Brain microvascular endothelial cell (primary cell): ENCODE results near the gene CRYGD.
"Not testable (repeated sequence)": the region's sequence is repeated elsewhere in the genome, so short reads cannot be mapped to it uniquely, and the experiment has no call there.

Experiments used
- DNase-seq: peaks from one replicate; pipeline ENCODE4 v3.0.0-alpha.2; 2020
- H3K27ac ChIP-seq: fragments of 250-450 bp; sonication (Bioruptor Pico); 2 replicates; pipeline ENCODE4 v1.5.1; 2020; ENCODE audit warnings: mild to moderate bottlenecking, moderate library complexity
- H3K27me3 ChIP-seq: fragments of 250-450 bp; sonication (Bioruptor Pico); replicated peaks from 2 replicates; pipeline ENCODE4 v1.5.1; 2020; ENCODE audit warnings: mild to moderate bottlenecking
- H3K36me3 ChIP-seq: fragments of 250-450 bp; sonication (Bioruptor Pico); replicated peaks from 2 replicates; pipeline ENCODE4 v1.5.1; 2020; ENCODE audit warnings: mild to moderate bottlenecking
- H3K4me3 ChIP-seq: 2 replicates; pipeline ENCODE4 v1.5.1; 2011; ENCODE audit warnings: low read depth, mild to moderate bottlenecking, control low read depth, low read length, moderate library complexity
- in situ Hi-C: cut with HindIII; loops from 2 replicates; pipeline ENCODE4 v1.10.0; 2017; ENCODE audit warnings: low sequenced_read_pairs, low pct_ligation_motif_present
- TF ChIP-seq, protein P1 (sequence below): IDR thresholded peaks from 2 replicates; pipeline ENCODE4 v1.5.1; 2011; ENCODE audit warnings: low read depth, mild to moderate bottlenecking, moderate library complexity, low read length, control low read depth, inconsistent platforms; ENCODE audit errors: missing control alignments

CRYGD gene

DNA sequence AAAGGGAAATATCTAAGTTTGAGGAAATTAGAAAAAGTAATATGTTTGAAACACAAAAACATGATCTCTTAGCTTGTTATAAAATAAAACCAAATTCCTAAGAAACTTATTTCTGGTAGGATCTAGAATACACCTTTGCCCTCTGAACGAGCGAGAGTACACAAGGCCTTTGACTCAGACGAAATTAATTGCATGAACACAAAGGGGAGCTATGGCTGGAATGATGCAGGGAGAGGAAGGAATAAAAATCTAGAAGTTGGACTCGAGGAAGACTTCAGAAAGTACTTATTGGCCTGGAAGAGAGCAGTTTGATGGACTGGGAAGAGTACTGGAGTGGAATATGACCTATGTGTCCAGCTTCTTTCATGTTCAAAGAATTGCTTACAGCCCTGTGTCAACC is 927 bp upstream of the CRYGD start:
- TF ChIP-seq, protein P1, sequence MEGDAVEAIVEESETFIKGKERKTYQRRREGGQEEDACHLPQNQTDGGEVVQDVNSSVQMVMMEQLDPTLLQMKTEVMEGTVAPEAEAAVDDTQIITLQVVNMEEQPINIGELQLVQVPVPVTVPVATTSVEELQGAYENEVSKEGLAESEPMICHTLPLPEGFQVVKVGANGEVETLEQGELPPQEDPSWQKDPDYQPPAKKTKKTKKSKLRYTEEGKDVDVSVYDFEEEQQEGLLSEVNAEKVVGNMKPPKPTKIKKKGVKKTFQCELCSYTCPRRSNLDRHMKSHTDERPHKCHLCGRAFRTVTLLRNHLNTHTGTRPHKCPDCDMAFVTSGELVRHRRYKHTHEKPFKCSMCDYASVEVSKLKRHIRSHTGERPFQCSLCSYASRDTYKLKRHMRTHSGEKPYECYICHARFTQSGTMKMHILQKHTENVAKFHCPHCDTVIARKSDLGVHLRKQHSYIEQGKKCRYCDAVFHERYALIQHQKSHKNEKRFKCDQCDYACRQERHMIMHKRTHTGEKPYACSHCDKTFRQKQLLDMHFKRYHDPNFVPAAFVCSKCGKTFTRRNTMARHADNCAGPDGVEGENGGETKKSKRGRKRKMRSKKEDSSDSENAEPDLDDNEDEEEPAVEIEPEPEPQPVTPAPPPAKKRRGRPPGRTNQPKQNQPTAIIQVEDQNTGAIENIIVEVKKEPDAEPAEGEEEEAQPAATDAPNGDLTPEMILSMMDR, result no peak
- no peak for DNase-seq
- in situ Hi-C loops, result no loop called here
- H3K36me3 ChIP-seq, result no peaks in the 10 kb centered on the region
- no peak overlapping the region for H3K4me3 ChIP-seq
- H3K27me3 ChIP-seq, result no peaks in the 10 kb centered on the region
- H3K27ac ChIP-seq, result no peak overlapping the region

DNA sequence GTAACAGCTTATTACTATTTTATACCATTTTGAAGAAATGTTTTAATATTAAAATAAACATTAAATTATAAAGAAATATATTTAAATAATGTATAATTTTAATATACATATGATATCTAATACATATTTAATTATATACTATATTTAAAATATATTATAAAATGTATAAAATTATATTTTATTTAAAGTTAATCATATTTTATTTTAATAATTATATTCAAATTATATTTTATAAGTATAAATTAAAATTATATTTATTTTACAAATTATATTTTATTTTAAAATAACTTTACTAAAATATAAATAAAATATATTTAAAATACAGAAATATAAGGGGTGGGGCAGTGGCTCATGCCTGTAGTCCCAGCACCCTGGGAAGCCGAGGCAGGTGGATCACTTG is 2.1 kb downstream of the CRYGD start:
- no peak overlapping the region for H3K4me3 ChIP-seq
- no peak for DNase-seq
- no peaks in the 10 kb centered on the region for H3K36me3 ChIP-seq
- no peaks in the 10 kb centered on the region for H3K27me3 ChIP-seq
- TF ChIP-seq, protein P1, result no peak
- in situ Hi-C loops, result no loop called here
- no peak overlapping the region for H3K27ac ChIP-seq

DNA sequence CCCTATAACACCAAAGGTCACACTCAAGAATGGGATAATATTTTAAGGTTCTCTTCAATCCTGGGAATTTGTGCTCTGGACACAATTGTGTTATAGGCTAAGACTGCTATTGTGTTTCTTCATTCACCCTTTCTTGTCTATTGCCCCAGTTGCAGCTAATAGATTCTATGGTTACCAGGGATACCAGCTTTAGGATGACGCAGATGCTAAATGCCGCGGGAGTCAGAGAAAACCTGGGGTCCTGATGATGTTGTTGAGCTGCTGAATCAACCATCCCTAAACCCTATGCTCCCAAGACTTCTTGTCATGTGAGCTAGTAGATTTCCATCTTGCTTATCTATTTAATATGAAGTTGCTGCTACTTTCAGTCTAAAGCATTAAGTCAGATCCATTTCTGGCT is 5.4 kb downstream of the CRYGD start:
- in situ Hi-C loops, result no loop called here
- H3K27ac ChIP-seq, result no peak overlapping the region
- no peaks in the 10 kb centered on the region for H3K36me3 ChIP-seq
- TF ChIP-seq, protein P1, result no peak
- H3K27me3 ChIP-seq, result no peaks in the 10 kb centered on the region
- no peak overlapping the region for H3K4me3 ChIP-seq
- no peak for DNase-seq

DNA sequence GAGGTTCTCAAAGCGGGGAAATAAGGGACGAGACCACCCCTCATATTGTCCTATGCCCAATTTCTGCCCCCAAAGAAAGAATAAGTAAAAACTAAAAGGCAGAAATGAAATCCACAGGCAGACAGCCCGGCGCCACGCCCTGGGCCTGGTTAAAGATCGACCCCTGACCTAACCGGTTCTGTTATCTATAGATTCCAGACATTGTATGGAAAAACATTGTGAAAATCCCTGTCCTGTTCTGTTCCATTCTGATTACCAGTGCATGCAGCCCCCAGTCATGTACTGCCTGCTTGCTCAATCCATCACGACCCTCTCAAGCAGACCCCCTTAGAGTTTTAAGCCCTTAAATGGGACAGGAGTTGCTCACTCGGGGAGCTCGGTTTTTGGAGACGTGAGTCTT is 6.9 kb downstream of the CRYGD start:
- DNase-seq, in situ Hi-C loops, H3K36me3 ChIP-seq, H3K27ac ChIP-seq, H3K4me3 ChIP-seq, H3K27me3 ChIP-seq: not testable (repeated sequence)

DNA sequence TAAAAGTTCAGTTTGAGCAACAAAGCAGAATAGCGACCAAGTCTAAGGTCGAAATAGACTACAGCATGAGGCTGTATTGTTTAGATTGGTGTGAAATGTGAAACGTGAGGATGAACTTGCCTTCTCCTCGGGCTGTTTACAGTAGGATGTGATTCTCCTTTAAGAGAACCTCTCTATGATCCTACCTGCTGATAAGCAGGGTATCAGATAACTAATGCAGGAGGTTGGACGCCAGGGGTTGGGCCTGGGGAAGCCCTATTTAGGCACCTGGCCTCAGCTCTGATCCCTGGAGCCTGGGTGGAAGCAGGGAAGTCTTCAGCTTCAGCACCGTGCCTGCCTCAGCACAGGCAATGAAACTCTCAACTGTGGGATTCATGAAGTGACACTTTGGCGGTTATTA is 11.4 kb downstream of the CRYGD start:
- DNase-seq, result no peak
- H3K36me3 ChIP-seq, result no peaks in the 10 kb centered on the region
- peaks cover 9% of the 10 kb centered on the region for H3K27me3 ChIP-seq
- no peak overlapping the region for H3K4me3 ChIP-seq
- no peak overlapping the region for H3K27ac ChIP-seq
- in situ Hi-C loops, result no loop called here
- TF ChIP-seq, protein P1, result no peak

DNA sequence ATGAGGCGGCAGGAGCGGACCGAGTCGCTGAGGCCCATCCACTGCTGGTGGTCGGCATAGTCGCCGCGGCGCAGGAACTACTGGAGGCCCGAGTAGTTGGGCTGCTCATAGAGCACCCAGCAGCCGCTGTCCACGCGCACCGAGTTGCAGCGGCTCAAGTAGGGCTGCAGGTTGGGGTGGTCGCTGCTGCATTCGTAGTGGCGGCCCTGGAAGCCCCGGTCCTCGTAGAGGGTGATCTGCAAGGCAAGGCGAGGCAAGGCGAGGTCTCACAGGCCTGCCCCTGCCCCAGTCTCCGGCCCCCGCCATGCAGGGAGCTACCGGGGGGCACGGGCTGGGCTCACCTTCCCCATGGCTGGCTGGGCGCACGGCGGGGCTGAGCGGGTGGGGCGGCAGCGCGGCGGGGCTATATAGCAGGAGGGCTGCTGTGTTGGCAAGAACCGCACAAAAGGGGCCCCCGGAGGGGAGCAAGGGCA is 12.0 kb downstream of the CRYGD start:
- H3K27ac ChIP-seq, in situ Hi-C loops, DNase-seq, H3K36me3 ChIP-seq, H3K4me3 ChIP-seq, H3K27me3 ChIP-seq: not testable (repeated sequence)

DNA sequence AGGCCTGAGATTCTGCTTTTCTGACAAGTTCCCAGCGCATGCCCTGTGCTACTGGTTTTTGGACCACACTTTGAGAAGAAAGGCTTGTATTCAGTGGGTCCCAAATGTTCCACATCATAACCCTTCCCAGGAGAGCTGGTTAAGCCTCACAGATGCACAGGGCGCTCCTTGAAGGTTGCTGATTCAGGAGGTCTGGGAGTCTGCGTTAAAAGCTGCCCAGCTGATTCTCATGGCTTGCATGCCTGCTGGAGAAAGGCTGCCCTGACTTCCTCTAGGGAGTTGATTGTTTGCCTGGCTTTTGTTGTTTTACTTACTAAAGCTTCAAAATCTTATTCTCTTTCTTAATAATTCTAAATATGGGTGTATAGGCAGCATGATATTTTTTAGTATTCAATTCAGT is 20.7 kb downstream of the CRYGD start:
- no peaks in the 10 kb centered on the region for H3K36me3 ChIP-seq
- H3K4me3 ChIP-seq, result no peak overlapping the region
- in situ Hi-C loops, result no loop called here
- TF ChIP-seq, protein P1, result no peak
- H3K27ac ChIP-seq, result no peak overlapping the region
- no peaks in the 10 kb centered on the region for H3K27me3 ChIP-seq
- DNase-seq, result no peak
